ENCODE data around the gene ASAP2.

Gene ASAP2

DNA sequence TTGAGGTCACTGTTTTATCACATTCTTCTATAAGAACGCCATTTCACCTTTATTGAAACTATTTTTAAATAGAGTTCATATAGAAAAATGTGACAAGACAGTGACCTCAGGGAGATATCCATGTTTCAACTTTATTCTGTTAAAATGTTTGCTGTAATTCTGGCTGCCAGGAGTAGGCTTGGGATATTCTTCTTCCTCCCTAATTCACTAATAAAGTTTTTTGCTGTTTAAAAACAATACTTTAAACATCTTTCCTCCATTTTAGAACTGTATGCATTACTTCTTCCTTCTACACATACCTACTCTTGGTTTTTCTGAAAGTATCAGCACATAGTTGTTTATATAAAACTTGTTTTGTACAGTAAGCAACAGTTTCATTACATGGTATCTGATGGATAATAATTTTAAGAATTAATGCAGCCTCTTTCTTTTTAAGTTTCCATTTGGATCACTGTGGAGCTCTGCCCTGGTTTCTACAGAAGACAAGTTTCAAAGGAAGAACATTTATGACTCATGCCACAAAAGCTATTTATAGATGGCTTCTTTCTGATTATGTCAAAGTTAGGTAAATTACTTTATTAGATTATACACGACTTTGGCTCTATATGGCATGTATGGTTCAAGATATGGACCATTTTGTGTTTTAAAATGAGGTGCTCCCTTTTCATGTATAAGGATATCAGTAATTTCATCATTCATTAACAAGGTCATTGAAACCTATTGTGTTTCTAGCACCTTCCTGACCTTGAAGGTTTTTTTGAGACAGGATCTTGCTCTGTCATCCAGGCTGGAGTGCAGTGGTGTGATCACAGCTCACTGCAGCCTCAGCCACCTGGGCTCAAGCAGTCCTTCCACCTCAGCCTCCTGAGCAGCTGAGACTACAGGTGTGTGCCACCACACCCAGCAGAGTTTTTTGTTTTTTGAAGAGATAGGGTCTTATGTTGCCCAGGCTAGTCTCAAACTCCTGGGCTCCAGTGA is 224.0 kb downstream of the ASAP2 start:
- no peak for DNase-seq (ENCODE audit: low read depth in 2 of 2)

DNA sequence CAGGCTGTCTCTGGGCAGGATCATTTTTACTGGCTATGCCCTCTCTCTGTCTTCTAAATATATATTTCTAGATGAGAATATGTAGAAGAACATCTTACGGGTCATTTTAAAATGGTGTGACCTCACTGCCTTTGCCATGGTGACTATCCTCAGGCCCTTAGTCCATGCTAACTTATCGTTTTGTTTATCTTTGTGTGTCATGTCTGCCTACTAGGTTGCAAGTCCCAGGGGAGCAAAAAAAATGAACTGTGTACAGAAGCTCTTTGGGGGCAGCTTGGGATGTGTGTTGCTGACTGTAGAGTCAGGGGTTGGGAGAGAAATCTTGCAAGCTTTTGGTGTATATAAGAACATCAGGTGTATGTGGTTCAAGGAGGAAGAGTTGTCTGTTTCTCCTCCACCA is 227.9 kb downstream of the ASAP2 start:
- no peak for DNase-seq (ENCODE audit: low read depth in 2 of 2)

DNA sequence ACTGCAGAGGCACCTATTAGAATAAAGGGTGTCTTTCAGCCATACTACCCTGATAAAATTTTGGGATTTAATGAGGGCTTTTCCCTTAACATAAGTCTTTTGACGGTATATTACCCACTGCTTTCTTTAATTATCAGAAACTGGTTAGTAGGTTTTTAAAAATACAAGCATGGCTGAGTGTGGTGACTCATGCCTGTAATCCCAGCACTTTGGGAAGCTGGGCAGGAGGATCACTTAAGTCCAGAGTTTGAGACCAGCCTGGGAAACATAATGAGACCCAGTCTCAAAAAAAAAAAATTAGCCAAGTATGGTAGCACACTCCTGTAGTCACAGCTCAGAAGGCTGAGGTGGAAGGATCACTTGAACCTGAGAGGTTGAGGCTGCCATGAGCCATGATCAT is 232.9 kb downstream of the ASAP2 start:
- no peak for DNase-seq (ENCODE audit: low read depth in 2 of 2)

DNA sequence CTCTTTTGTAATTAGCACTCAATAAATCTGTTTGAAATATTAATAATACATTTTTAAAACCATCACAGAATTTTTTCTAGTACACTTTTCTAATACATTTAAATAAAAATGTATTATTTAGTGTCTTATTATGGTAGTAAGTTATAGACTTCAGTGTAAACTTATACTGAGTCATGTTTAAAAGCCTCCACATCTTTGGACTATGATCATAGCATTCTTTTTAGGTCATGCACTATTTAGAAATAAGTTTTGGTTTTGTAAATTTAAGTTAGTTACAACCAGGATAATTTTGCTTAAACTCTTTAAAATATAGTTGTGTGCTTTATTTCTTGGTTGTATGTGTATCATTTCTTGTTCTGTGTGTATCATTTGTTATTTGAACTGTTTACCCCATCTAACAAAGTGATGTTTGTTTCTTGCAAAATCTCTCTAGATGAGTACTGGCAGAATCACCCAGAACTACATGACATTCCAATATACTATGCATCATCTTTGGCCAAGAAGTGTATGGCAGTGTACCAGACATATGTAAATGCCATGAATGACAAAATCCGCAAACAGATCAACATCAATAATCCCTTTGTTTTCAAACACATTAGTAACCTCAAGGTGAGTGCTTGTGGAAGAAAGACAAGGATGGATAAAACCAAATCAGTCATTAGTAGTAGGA is 233.6 kb downstream of the ASAP2 start:
- DNase-seq (ENCODE audit: low read depth in 2 of 2): no peak

DNA sequence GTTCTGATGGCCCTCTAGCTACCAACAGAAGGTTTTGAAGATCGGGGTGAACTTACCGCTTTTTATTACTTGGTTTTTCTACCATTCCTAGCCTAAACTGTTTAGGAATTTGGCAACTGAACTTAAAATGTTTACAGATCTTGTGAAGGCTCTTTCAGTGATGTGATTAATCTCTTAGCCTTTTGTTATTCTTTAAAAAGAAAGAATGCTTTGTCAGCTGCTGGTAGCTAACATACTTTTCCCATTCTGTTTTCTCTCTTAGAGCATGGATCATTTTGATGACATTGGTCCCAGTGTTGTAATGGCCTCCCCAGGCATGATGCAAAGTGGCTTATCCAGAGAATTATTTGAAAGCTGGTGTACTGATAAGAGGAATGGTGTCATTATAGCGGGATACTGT is 234.9 kb downstream of the ASAP2 start:
- no peak for DNase-seq (ENCODE audit: low read depth in 2 of 2)

DNA sequence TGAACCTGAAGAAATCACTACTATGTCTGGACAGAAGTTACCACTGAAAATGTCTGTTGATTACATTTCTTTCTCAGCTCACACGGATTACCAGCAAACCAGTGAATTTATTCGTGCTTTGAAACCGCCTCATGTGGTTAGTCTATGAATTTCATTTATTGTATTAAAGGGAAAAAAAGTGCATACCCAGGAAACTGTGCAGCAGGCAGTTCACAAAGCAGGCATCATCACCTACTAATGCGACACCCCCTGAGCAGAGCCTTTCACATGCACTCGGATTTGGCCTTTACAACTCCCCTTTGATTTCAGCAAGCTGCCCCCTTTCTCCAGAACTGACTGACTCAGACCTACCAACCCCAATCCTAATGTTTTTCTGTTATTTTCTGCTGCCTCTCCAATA is 236.9 kb downstream of the ASAP2 start:
- no peak for DNase-seq (ENCODE audit: low read depth in 2 of 2)

DNA sequence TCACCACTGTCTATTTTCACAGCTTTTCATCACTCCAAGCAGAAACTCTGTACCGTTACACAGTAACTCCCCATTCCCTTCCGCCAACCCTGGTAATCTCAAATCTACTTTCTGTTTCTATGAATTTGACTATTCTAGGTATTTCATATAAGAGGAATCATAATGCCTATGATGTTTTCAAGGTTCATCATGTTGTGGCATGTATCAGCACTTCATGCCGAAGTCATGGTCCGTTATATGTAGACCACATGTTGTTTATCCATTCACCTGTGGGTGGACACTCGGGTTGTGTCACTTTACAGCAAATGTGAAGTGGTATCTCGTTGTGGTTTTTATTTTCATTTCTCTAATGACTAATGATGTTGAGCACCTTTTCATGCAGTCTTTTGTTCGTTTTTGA is 238.5 kb downstream of the ASAP2 start:
- DNase-seq (ENCODE audit: low read depth in 2 of 2): no peak

DNA sequence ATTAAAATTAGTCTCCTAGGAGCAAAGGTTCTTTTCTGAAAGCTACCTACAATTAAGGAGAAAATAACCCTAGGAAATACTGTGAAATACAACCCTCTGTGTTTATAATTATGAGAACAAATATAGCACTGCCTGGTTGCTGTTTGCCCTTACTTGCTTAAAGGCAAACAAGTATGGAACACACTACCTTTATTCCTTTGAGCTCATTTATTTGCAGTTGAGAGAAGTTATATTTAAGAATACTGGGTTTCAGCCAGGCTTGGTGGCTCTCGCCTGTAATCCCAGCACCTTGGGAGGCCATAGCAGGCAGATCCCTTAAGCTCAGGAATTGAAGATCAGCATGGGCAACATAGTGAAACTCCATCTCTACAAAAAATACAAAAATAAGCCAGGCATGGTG is 244.6 kb downstream of the ASAP2 start:
- no peak for DNase-seq (ENCODE audit: low read depth in 2 of 2)
